Amygdala (tissue), 56 donors: ENCODE measurements around the gene ZNF627.
"Not testable (repeated sequence)": the region's sequence is repeated elsewhere in the genome, so short reads cannot be mapped to it uniquely, and the experiment has no call there.

Experiments
- DNase-seq, 56 donors: peaks; one replicate each; lab custom pipeline; 2025; lab: John Stamatoyannopoulos, UW

Gene ZNF627

GRCh38 chr19:11573763-11574162 lies 23.5 kb upstream of the ZNF627 start:
- DNase-seq = not testable (repeated sequence)

- DNase-seq = no peak
These were observed 22.6 kb upstream of the ZNF627 start for GRCh38 chr19:11574689-11575088.

GRCh38 chr19:11576227-11576626 lies 21.1 kb upstream of the ZNF627 start:
- DNase-seq = no peak

- no peak for DNase-seq
These were observed 19.6 kb upstream of the ZNF627 start, which contains the start of gene ACP5 for GRCh38 chr19:11577451-11578257. Gene ACP5 (minus strand): TSS chr19:11577645. CDS start chr19:11577317, 328 bp downstream.

GRCh38 chr19:11578258-11579142 lies 18.8 kb upstream of the ZNF627 start:
- peak in 3 of 56 donors; percentile 4 to 10 (median 9) for DNase-seq

GRCh38 chr19:11580116-11580515 lies 17.2 kb upstream of the ZNF627 start:
- no peak for DNase-seq

- no peak for DNase-seq
These were observed 15.5 kb upstream of the ZNF627 start for GRCh38 chr19:11581740-11582139.

GRCh38 chr19:11586331-11586730 lies 11.0 kb upstream of the ZNF627 start:
- no peak for DNase-seq

GRCh38 chr19:11587302-11587974 lies 9.8 kb upstream of the ZNF627 start:
- DNase-seq = peak in 51 of 56 donors; percentile 3 to 84 (median 42)

GRCh38 chr19:11587975-11588631 lies 9.2 kb upstream of the ZNF627 start:
- no peak for DNase-seq

- no peak for DNase-seq
These were observed 3.2 kb upstream of the ZNF627 start for GRCh38 chr19:11594084-11594483.

- DNase-seq = no peak
These were observed 1.1 kb upstream of the ZNF627 start for GRCh38 chr19:11596156-11596555.

GRCh38 chr19:11598103-11598483 lies 810 bp downstream of the ZNF627 start:
- DNase-seq = no peak

- DNase-seq = no peak
These were observed 1.5 kb downstream of the ZNF627 start for GRCh38 chr19:11598746-11599145.

- DNase-seq = not testable (repeated sequence)
These were observed 2.4 kb downstream of the ZNF627 start for GRCh38 chr19:11599704-11600103.

- no peak for DNase-seq
These were observed 9.2 kb downstream of the ZNF627 start for GRCh38 chr19:11606484-11606883.

GRCh38 chr19:11611730-11612129 lies 14.4 kb downstream of the ZNF627 start:
- DNase-seq = no peak

- DNase-seq = no peak
These were observed 15.7 kb downstream of the ZNF627 start for GRCh38 chr19:11612816-11613511.

- DNase-seq = no peak
These were observed 20.1 kb downstream of the ZNF627 start for GRCh38 chr19:11617180-11618062.
